B cell (primary cell): ENCODE results near the gene ASPSCR1. TPM values are rescaled to one million over a fixed set of nuclear protein-coding genes. Genes with fewer than 3 reads are reported as not detected.

Experiments
- ATAC-seq: fragments of 200-7000 bp; cut with Tn5 transposase; one replicate; pipeline ENCODE4 v1.10.0; 2021; ENCODE audit warnings: low read depth, mild to moderate bottlenecking, moderate number of reproducible peaks, moderate library complexity
- CTCF ChIA-PET: fragments of 350-600 bp; sonication (Branson Sonifier 250); formaldehyde crosslinking; loops from one replicate; lab custom pipeline; 2021; ENCODE audit warnings: antibody characterized with exemption, inconsistent platforms; lab: Charles Lee
- POLR2A ChIA-PET: fragments of 350-600 bp; sonication (Branson Sonifier 250); formaldehyde crosslinking; loops from one replicate; lab custom pipeline; 2021; ENCODE audit warnings: antibody characterized with exemption; lab: Charles Lee
- DNase-seq: peaks from one replicate; pipeline ENCODE4 v3.0.0; 2013
- H2AFZ ChIP-seq: 2 replicates; pipeline ENCODE4 v1.6.1; 2012; ENCODE audit warnings: mild to moderate bottlenecking, low read depth, low read length; ENCODE audit not compliant: insufficient read depth, poor library complexity, severe bottlenecking
- H3K27ac ChIP-seq, 2 donors: 1 replicate in 1 of 2; 2 replicates in 1 of 2; pipeline ENCODE4 v1.5.1; 2012 to 2013; ENCODE audit warnings: low read length in 2 of 2, mild to moderate bottlenecking in 2 of 2, moderate library complexity in 1 of 2
- H3K27me3 ChIP-seq, 4 experiments: fragments of 200-600 bp in 1 of 4; sonication (generic) in 1 of 4; replicated peaks in 1 of 4; 1 replicate in 2 of 4; 2 replicates in 2 of 4; pipeline versions ENCODE4 v1.6.1 to v1.7.0; 2013 to 2016; ENCODE audit warnings: low read length in 3 of 4, mild to moderate bottlenecking in 2 of 4, mixed read lengths in 1 of 4, moderate library complexity in 1 of 4; ENCODE audit not compliant: insufficient read depth in 4 of 4, control insufficient read depth in 3 of 4; ENCODE audit errors: control extremely low read depth in 1 of 4
- H3K36me3 ChIP-seq, 2 experiments: replicated peaks in 1 of 2; 1 replicate in 1 of 2; 2 replicates in 1 of 2; pipeline versions ENCODE4 v1.6.1 to v1.7.1; 2013; ENCODE audit warnings: low read length in 1 of 2; ENCODE audit not compliant: insufficient read depth in 2 of 2, control insufficient read depth in 1 of 2; ENCODE audit errors: control extremely low read depth in 1 of 2, extremely low read depth in 1 of 2
- H3K4me1 ChIP-seq, 2 donors: fragments of 200-600 bp in 1 of 2; sonication (generic) in 1 of 2; 1 replicate in 1 of 2; 2 replicates in 1 of 2; pipeline versions ENCODE4 v1.5.1 to v1.6.1; 2013 to 2017; ENCODE audit warnings: low read length in 2 of 2; ENCODE audit not compliant: control insufficient read depth in 2 of 2, insufficient read depth in 2 of 2
- H3K4me2 ChIP-seq: replicated peaks from 2 replicates; pipeline ENCODE3; 2012; ENCODE audit warnings: mild to moderate bottlenecking, low read depth, low read length; ENCODE audit not compliant: poor library complexity, severe bottlenecking
- H3K4me3 ChIP-seq, 5 experiments: fragments of 200-600 bp in 1 of 5; sonication (generic) in 1 of 5; 1 replicate in 3 of 5; 2 replicates in 2 of 5; pipeline versions ENCODE4 v1.5.1 to v1.7.0; 2011 to 2016; ENCODE audit warnings: low read length in 4 of 5, mild to moderate bottlenecking in 4 of 5, low read depth in 2 of 5, control low read depth in 1 of 5, moderate library complexity in 1 of 5; ENCODE audit not compliant: insufficient read depth in 1 of 5; ENCODE audit errors: control extremely low read depth in 1 of 5, extremely low read depth in 1 of 5
- H3K79me2 ChIP-seq: fragments of 200-600 bp; sonication (generic); one replicate; pipeline ENCODE4 v1.6.0; 2016; ENCODE audit warnings: low read length; ENCODE audit not compliant: control insufficient read depth, insufficient read depth
- H3K9ac ChIP-seq: fragments of 200-600 bp; sonication (generic); 2 replicates; pipeline ENCODE4 v1.6.1; 2017; ENCODE audit warnings: mild to moderate bottlenecking, low read length, moderate library complexity
- H3K9me3 ChIP-seq, 3 donors: one replicate each; pipeline versions ENCODE4 v1.6.1 to v1.7.1; 2013; ENCODE audit warnings: low read length in 2 of 3; ENCODE audit not compliant: control insufficient read depth in 2 of 3, insufficient read depth in 1 of 3; ENCODE audit errors: control extremely low read depth in 1 of 3
- H4K20me1 ChIP-seq: 2 replicates; pipeline ENCODE4 v1.6.0; 2012; ENCODE audit warnings: mild to moderate bottlenecking, low read length; ENCODE audit not compliant: insufficient read depth, control insufficient read depth, poor library complexity, severe bottlenecking
- H3K27ac Mint-ChIP-seq: one replicate; pipeline ENCODE4 v1.8.0; 2021; ENCODE audit warnings: mixed read lengths
- H3K27me3 Mint-ChIP-seq: one replicate; pipeline ENCODE4 v1.8.0; 2021; ENCODE audit warnings: mixed read lengths
- H3K4me1 Mint-ChIP-seq: one replicate; pipeline ENCODE4 v1.8.0; 2021; ENCODE audit warnings: mixed read lengths
- H3K4me3 Mint-ChIP-seq: one replicate; pipeline ENCODE4 v1.8.0; 2021; ENCODE audit warnings: mixed read lengths
- H3K9me3 Mint-ChIP-seq: one replicate; pipeline ENCODE4 v1.8.0; 2022; ENCODE audit warnings: mixed read lengths; ENCODE audit not compliant: insufficient read depth
- EZH2 ChIP-seq: IDR thresholded peaks from 2 replicates; pipeline ENCODE4 v1.6.1; 2012; ENCODE audit warnings: borderline replicate concordance, low read depth, mild to moderate bottlenecking, moderate library complexity, low read length; ENCODE audit not compliant: insufficient read depth, poor library complexity, severe bottlenecking
- WGBS: methylation state at CpG from one replicate; pipeline ENCODE4 v1.1.5; 2013; ENCODE audit warnings: missing lambda C conversion rate; ENCODE audit not compliant: insufficient coverage; 5-methylcytosine and 5-hydroxymethylcytosine counted together
- intact Hi-C: fragments of 100-400 bp; cut with micrococcal nuclease; formaldehyde crosslinking; loops from one replicate; pipeline ENCODE4 v1.10.0; 2022
- polyA plus RNA-seq: library from polyadenylated mRNA; depleted of rRNA; stranded (reverse); fragments of >200 nt; gene quantifications from 2 replicates; pipeline ENCODE4 v1.2.3, GENCODE V29; 2012
- total RNA-seq, 2 donors: library from RNA; stranded (reverse); fragments of 120-200 nt in 1 of 2; gene quantifications; 1 replicate in 1 of 2; 2 replicates in 1 of 2; pipeline versions ENCODE4 v1.2.3 to v1.2.4, GENCODE V29; 2013 to 2022
- TF ChIP-seq, protein P1 (sequence below): fragments of 200-600 bp; IDR thresholded peaks from one replicate; pipeline ENCODE4 v1.8.0; 2022; ENCODE audit warnings: antibody characterized with exemption, mild to moderate bottlenecking

ASPSCR1 gene
- total and polyA plus RNA-seq, 2 donors (not counting 1 experiment from before 2014, with no cell fraction given) = 34.0 to 46.7 TPM

DNA sequence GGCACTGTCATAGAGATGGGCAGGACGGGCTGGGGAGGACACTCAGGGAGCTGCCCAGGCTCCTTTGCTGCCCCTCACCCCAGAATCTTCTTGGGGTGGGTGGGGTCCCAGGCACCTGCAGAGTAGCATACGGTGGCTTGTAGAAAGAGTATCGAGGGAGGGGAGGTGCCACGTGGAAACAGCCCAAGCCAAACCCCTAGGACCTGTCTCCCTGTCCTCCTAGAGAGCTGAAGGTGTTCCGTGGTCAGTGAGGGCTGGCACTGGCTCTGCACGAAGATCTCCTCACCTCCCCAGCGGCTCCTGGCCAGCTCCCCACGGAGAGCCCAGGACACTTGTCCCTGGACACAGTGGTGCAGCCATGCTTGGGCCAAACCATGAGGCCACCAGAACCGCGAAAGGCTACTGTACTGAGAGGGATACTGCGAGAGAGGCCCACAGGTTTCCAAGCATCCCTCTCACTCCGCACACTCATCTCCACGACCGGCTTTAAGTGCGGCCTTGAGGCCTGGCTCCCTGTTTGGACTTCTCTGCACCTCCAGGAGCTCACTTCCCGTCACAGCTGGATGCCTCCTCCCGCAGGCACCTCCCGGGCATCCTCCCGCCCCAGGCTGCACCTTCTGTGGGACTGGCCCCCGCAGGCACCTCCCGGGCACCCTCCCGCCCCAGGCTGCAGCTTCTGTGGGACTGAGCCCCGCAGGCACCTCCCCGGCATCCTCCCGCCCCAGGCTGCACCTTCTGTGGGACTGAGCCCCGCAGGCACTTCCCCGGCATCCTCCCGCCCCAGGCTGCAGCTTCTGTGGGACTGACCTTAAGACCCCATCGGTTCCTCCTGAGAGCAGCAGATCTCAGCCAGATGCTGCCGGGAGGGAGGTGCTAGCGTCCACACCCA is 47.9 kb upstream of the ASPSCR1 start:
- H3K4me1 Mint-ChIP-seq = peaks cover 13% of the 10 kb centered on the region
- H4K20me1 ChIP-seq = peaks cover 19% of the 10 kb centered on the region
- ATAC-seq (no peak), DNase-seq (no peak)
- no peak overlapping the region for H3K9ac ChIP-seq
- H3K79me2 ChIP-seq = peaks cover 26% of the 10 kb centered on the region
- H3K4me3 Mint-ChIP-seq = peak overlapping the region; percentile 63
- intact Hi-C loops = loop anchor here (5.0 kb wide), 2 partner anchors 37 to 97 kb away; partner anchors contain the start of genes ALYREF, ANAPC11 and MCRIP1
- ChIA-PET CTCF (interaction anchor here (0.7 to 3.5 kb wide), 2 partner anchors 12 to 30 kb away, joined by 3 to 16 read pairs; no protein-coding TSS in a partner anchor), POLR2A (no interaction called here)
- H3K9me3 ChIP-seq = no peaks in the 10 kb centered on the region
- H2AFZ ChIP-seq = no peak overlapping the region
- no peak overlapping the region for H3K27ac ChIP-seq
- H3K4me1 ChIP-seq = peaks cover 18 to 23% of the 10 kb centered on the region in 2 donors
- no peak for TF ChIP-seq EZH2
- TF ChIP-seq, protein P1, sequence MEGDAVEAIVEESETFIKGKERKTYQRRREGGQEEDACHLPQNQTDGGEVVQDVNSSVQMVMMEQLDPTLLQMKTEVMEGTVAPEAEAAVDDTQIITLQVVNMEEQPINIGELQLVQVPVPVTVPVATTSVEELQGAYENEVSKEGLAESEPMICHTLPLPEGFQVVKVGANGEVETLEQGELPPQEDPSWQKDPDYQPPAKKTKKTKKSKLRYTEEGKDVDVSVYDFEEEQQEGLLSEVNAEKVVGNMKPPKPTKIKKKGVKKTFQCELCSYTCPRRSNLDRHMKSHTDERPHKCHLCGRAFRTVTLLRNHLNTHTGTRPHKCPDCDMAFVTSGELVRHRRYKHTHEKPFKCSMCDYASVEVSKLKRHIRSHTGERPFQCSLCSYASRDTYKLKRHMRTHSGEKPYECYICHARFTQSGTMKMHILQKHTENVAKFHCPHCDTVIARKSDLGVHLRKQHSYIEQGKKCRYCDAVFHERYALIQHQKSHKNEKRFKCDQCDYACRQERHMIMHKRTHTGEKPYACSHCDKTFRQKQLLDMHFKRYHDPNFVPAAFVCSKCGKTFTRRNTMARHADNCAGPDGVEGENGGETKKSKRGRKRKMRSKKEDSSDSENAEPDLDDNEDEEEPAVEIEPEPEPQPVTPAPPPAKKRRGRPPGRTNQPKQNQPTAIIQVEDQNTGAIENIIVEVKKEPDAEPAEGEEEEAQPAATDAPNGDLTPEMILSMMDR = no peak
- H3K27me3 ChIP-seq = peaks cover 0 to 23% (median 9%) of the 10 kb centered on the region in 4 experiments
- peaks cover 10% of the 10 kb centered on the region for H3K27me3 Mint-ChIP-seq
- H3K36me3 ChIP-seq = no peaks in the 10 kb centered on the region
- 95% methylated on average over 29 of the region's 31 CpGs for WGBS
- H3K9me3 Mint-ChIP-seq = no peaks in the 10 kb centered on the region
- H3K27ac Mint-ChIP-seq = no peak overlapping the region
- no peak overlapping the region for H3K4me3 ChIP-seq
- H3K4me2 ChIP-seq = no peak overlapping the region
